B cell (primary cell): ENCODE data around the gene RAB4A. TPM values are rescaled to one million over a fixed set of nuclear protein-coding genes. Genes with fewer than 3 reads are reported as not detected.

ENCODE experiments used
- ATAC-seq: fragments of 200-7000 bp; cut with Tn5 transposase; one replicate; pipeline ENCODE4 v1.10.0; 2021; ENCODE audit warnings: low read depth, mild to moderate bottlenecking, moderate number of reproducible peaks, moderate library complexity
- CTCF ChIA-PET: fragments of 350-600 bp; sonication (Branson Sonifier 250); formaldehyde crosslinking; loops from one replicate; lab custom pipeline; 2021; ENCODE audit warnings: antibody characterized with exemption, inconsistent platforms; lab: Charles Lee
- POLR2A ChIA-PET: fragments of 350-600 bp; sonication (Branson Sonifier 250); formaldehyde crosslinking; loops from one replicate; lab custom pipeline; 2021; ENCODE audit warnings: antibody characterized with exemption; lab: Charles Lee
- DNase-seq: peaks from one replicate; pipeline ENCODE4 v3.0.0; 2013
- H2AFZ ChIP-seq: 2 replicates; pipeline ENCODE4 v1.6.1; 2012; ENCODE audit warnings: mild to moderate bottlenecking, low read depth, low read length; ENCODE audit not compliant: insufficient read depth, poor library complexity, severe bottlenecking
- H3K27ac ChIP-seq, 2 donors: 1 replicate in 1 of 2; 2 replicates in 1 of 2; pipeline ENCODE4 v1.5.1; 2012 to 2013; ENCODE audit warnings: low read length in 2 of 2, mild to moderate bottlenecking in 2 of 2, moderate library complexity in 1 of 2
- H3K27me3 ChIP-seq, 4 experiments: fragments of 200-600 bp in 1 of 4; sonication (generic) in 1 of 4; replicated peaks in 1 of 4; 1 replicate in 2 of 4; 2 replicates in 2 of 4; pipeline versions ENCODE4 v1.6.1 to v1.7.0; 2013 to 2016; ENCODE audit warnings: low read length in 3 of 4, mild to moderate bottlenecking in 2 of 4, mixed read lengths in 1 of 4, moderate library complexity in 1 of 4; ENCODE audit not compliant: insufficient read depth in 4 of 4, control insufficient read depth in 3 of 4; ENCODE audit errors: control extremely low read depth in 1 of 4
- H3K36me3 ChIP-seq, 2 experiments: replicated peaks in 1 of 2; 1 replicate in 1 of 2; 2 replicates in 1 of 2; pipeline versions ENCODE4 v1.6.1 to v1.7.1; 2013; ENCODE audit warnings: low read length in 1 of 2; ENCODE audit not compliant: insufficient read depth in 2 of 2, control insufficient read depth in 1 of 2; ENCODE audit errors: control extremely low read depth in 1 of 2, extremely low read depth in 1 of 2
- H3K4me1 ChIP-seq, 2 donors: fragments of 200-600 bp in 1 of 2; sonication (generic) in 1 of 2; 1 replicate in 1 of 2; 2 replicates in 1 of 2; pipeline versions ENCODE4 v1.5.1 to v1.6.1; 2013 to 2017; ENCODE audit warnings: low read length in 2 of 2; ENCODE audit not compliant: control insufficient read depth in 2 of 2, insufficient read depth in 2 of 2
- H3K4me2 ChIP-seq: replicated peaks from 2 replicates; pipeline ENCODE3; 2012; ENCODE audit warnings: mild to moderate bottlenecking, low read depth, low read length; ENCODE audit not compliant: poor library complexity, severe bottlenecking
- H3K4me3 ChIP-seq, 5 experiments: fragments of 200-600 bp in 1 of 5; sonication (generic) in 1 of 5; 1 replicate in 3 of 5; 2 replicates in 2 of 5; pipeline versions ENCODE4 v1.5.1 to v1.7.0; 2011 to 2016; ENCODE audit warnings: low read length in 4 of 5, mild to moderate bottlenecking in 4 of 5, low read depth in 2 of 5, control low read depth in 1 of 5, moderate library complexity in 1 of 5; ENCODE audit not compliant: insufficient read depth in 1 of 5; ENCODE audit errors: control extremely low read depth in 1 of 5, extremely low read depth in 1 of 5
- H3K79me2 ChIP-seq: fragments of 200-600 bp; sonication (generic); one replicate; pipeline ENCODE4 v1.6.0; 2016; ENCODE audit warnings: low read length; ENCODE audit not compliant: control insufficient read depth, insufficient read depth
- H3K9ac ChIP-seq: fragments of 200-600 bp; sonication (generic); 2 replicates; pipeline ENCODE4 v1.6.1; 2017; ENCODE audit warnings: mild to moderate bottlenecking, low read length, moderate library complexity
- H3K9me3 ChIP-seq, 3 donors: one replicate each; pipeline versions ENCODE4 v1.6.1 to v1.7.1; 2013; ENCODE audit warnings: low read length in 2 of 3; ENCODE audit not compliant: control insufficient read depth in 2 of 3, insufficient read depth in 1 of 3; ENCODE audit errors: control extremely low read depth in 1 of 3
- H4K20me1 ChIP-seq: 2 replicates; pipeline ENCODE4 v1.6.0; 2012; ENCODE audit warnings: mild to moderate bottlenecking, low read length; ENCODE audit not compliant: insufficient read depth, control insufficient read depth, poor library complexity, severe bottlenecking
- H3K27ac Mint-ChIP-seq: one replicate; pipeline ENCODE4 v1.8.0; 2021; ENCODE audit warnings: mixed read lengths
- H3K27me3 Mint-ChIP-seq: one replicate; pipeline ENCODE4 v1.8.0; 2021; ENCODE audit warnings: mixed read lengths
- H3K4me1 Mint-ChIP-seq: one replicate; pipeline ENCODE4 v1.8.0; 2021; ENCODE audit warnings: mixed read lengths
- H3K4me3 Mint-ChIP-seq: one replicate; pipeline ENCODE4 v1.8.0; 2021; ENCODE audit warnings: mixed read lengths
- H3K9me3 Mint-ChIP-seq: one replicate; pipeline ENCODE4 v1.8.0; 2022; ENCODE audit warnings: mixed read lengths; ENCODE audit not compliant: insufficient read depth
- CTCF ChIP-seq: fragments of 200-600 bp; IDR thresholded peaks from one replicate; pipeline ENCODE4 v1.8.0; 2022; ENCODE audit warnings: antibody characterized with exemption, mild to moderate bottlenecking
- EZH2 ChIP-seq: IDR thresholded peaks from 2 replicates; pipeline ENCODE4 v1.6.1; 2012; ENCODE audit warnings: borderline replicate concordance, low read depth, mild to moderate bottlenecking, moderate library complexity, low read length; ENCODE audit not compliant: insufficient read depth, poor library complexity, severe bottlenecking
- WGBS: methylation state at CpG from one replicate; pipeline ENCODE4 v1.1.5; 2013; ENCODE audit warnings: missing lambda C conversion rate; ENCODE audit not compliant: insufficient coverage; 5-methylcytosine and 5-hydroxymethylcytosine counted together
- intact Hi-C: fragments of 100-400 bp; cut with micrococcal nuclease; formaldehyde crosslinking; loops from one replicate; pipeline ENCODE4 v1.10.0; 2022
- polyA plus RNA-seq: library from polyadenylated mRNA; depleted of rRNA; stranded (reverse); fragments of >200 nt; gene quantifications from 2 replicates; pipeline ENCODE4 v1.2.3, GENCODE V29; 2012
- total RNA-seq, 2 donors: library from RNA; stranded (reverse); fragments of 120-200 nt in 1 of 2; gene quantifications; 1 replicate in 1 of 2; 2 replicates in 1 of 2; pipeline versions ENCODE4 v1.2.3 to v1.2.4, GENCODE V29; 2013 to 2022

The RAB4A gene
- total and polyA plus RNA-seq, 2 donors (not counting 1 experiment from before 2014, with no cell fraction given) = 14.7 to 49.7 TPM

GRCh38 chr1:229344139-229344538, 73.2 kb downstream of the RAB4A start:
- H3K27me3 Mint-ChIP-seq = peaks cover 28% of the 10 kb centered on the region
- Histone ChIP-seq H3K9me3 (peaks cover 0 to 3% (median 0%) of the 10 kb centered on the region in 3 donors), H2AFZ (no peak overlapping the region), H3K9ac (no peak overlapping the region), H3K27ac (no peak overlapping the region), H4K20me1 (no peaks in the 10 kb centered on the region), H3K27me3 (peaks cover 0 to 12% (median 3%) of the 10 kb centered on the region in 4 experiments), H3K4me2 (peak overlapping the region; percentile 95), H3K79me2 (no peaks in the 10 kb centered on the region), H3K4me1 (peaks cover 14 to 18% of the 10 kb centered on the region in 2 donors), H3K4me3 (no peak overlapping the region), H3K36me3 (no peaks in the 10 kb centered on the region)
- DNase-seq (no peak), ATAC-seq (no peak)
- WGBS = 82% methylated on average over 11 of the region's 16 CpGs
- intact Hi-C loops = loop anchor here (5.0 kb wide), 3 partner anchors 213 to 1633 kb away; partner anchors contain the start of genes ABCB10, ARV1, COG2 and TTC13
- ChIA-PET CTCF (no interaction called here), POLR2A (no interaction called here)
- H3K4me1 Mint-ChIP-seq = peaks cover 30% of the 10 kb centered on the region
- no peak for TF ChIP-seq EZH2
- TF ChIP-seq CTCF = no peak
- H3K9me3 Mint-ChIP-seq = no peaks in the 10 kb centered on the region
- peak overlapping the region; percentile 64 for H3K4me3 Mint-ChIP-seq
- no peak overlapping the region for H3K27ac Mint-ChIP-seq

- H3K4me1 ChIP-seq = peaks cover 14 to 18% of the 10 kb centered on the region in 2 donors
- no peaks in the 10 kb centered on the region for H3K36me3 ChIP-seq
- H3K9ac ChIP-seq = no peak overlapping the region
- H3K27ac Mint-ChIP-seq = no peak overlapping the region
- CTCF ChIA-PET = no interaction called here
- H3K9me3 Mint-ChIP-seq = no peaks in the 10 kb centered on the region
- peak overlapping the region; percentile 39 for H3K4me3 Mint-ChIP-seq
- no peak overlapping the region for H2AFZ ChIP-seq
- no peak for TF ChIP-seq CTCF
- TF ChIP-seq EZH2 = no peak
- peaks cover 0 to 12% (median 3%) of the 10 kb centered on the region in 4 experiments for H3K27me3 ChIP-seq
- H3K79me2 ChIP-seq = no peaks in the 10 kb centered on the region
- no peak for ATAC-seq
- no peak overlapping the region for H3K4me3 ChIP-seq
- 90% methylated on average over 5 of the region's 8 CpGs for WGBS
- H3K27me3 Mint-ChIP-seq = peaks cover 36% of the 10 kb centered on the region
- H3K4me1 Mint-ChIP-seq = peaks cover 21% of the 10 kb centered on the region
- intact Hi-C loops = loop anchor here (5.0 kb wide), 3 partner anchors 212 to 1632 kb away; partner anchors contain the start of genes ABCB10, ARV1, COG2 and TTC13
- H3K4me2 ChIP-seq = no peak overlapping the region
- no peak for DNase-seq
- POLR2A ChIA-PET = no interaction called here
- H3K9me3 ChIP-seq = peaks cover 0 to 3% (median 0%) of the 10 kb centered on the region in 3 donors
- no peak overlapping the region for H3K27ac ChIP-seq
- no peaks in the 10 kb centered on the region for H4K20me1 ChIP-seq
Observed at GRCh38 chr1:229344937-229345684, 74.2 kb downstream of the RAB4A start.
